ENCODE results near the gene GDE1. TPM values are rescaled to one million over a fixed set of nuclear protein-coding genes. Genes with fewer than 3 reads are reported as not detected.

Gene GDE1
- total RNA-seq, 1 donor from 2014 or later, result 33.4 TPM

DNA sequence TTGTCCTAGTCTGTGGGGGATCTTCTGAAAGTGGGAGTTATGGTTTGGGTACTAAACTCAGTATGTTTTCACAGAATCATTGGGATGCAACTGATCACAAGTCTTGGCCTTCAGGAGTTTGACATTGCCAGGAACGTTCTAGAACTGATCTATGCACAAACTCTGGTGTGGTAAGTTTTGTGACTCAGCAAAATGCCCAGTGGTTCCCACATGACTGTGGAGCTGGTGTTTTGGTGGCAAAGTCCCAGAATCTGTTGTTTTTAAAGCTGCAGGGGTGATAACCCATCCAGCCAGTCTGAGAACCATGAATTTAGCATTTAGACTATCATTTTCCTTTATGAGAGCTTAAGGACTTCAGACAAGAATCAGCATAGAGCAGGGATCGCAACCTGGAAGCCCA, 40.6 kb downstream of the GDE1 start:
- Histone ChIP-seq H3K9me3 (ENCODE audit: control insufficient read depth in 3 of 3, low read length in 3 of 3) (no peaks in the 10 kb centered on the region), H3K4me3 (ENCODE audit: low read length in 3 of 3) (no peak overlapping the region), H3K27me3 (ENCODE audit: control insufficient read depth in 3 of 3, insufficient read depth in 3 of 3, low read length in 3 of 3) (no peaks in the 10 kb centered on the region), H3K4me1 (ENCODE audit: control insufficient read depth in 3 of 3, insufficient read depth in 3 of 3, low read length in 3 of 3) (no peaks in the 10 kb centered on the region), H3K36me3 (ENCODE audit: control insufficient read depth in 3 of 3, insufficient read depth in 3 of 3, low read length in 3 of 3) (no peaks in the 10 kb centered on the region), H3K9ac (ENCODE audit: low read depth in 1 of 3, low read length in 3 of 3) (no peak overlapping the region), H3K27ac (ENCODE audit: low read depth, low read length) (no peak overlapping the region)

- no peaks in the 10 kb centered on the region for H3K27me3 ChIP-seq (ENCODE audit: control insufficient read depth in 3 of 3, insufficient read depth in 3 of 3, low read length in 3 of 3)
- no peak overlapping the region for H3K4me3 ChIP-seq (ENCODE audit: low read length in 3 of 3)
- H3K9ac ChIP-seq (ENCODE audit: low read depth in 1 of 3, low read length in 3 of 3), result no peak overlapping the region
- no peak overlapping the region for H3K27ac ChIP-seq (ENCODE audit: low read depth, low read length)
- no peaks in the 10 kb centered on the region for H3K9me3 ChIP-seq (ENCODE audit: control insufficient read depth in 3 of 3, low read length in 3 of 3)
- no peaks in the 10 kb centered on the region for H3K4me1 ChIP-seq (ENCODE audit: control insufficient read depth in 3 of 3, insufficient read depth in 3 of 3, low read length in 3 of 3)
- H3K36me3 ChIP-seq (ENCODE audit: control insufficient read depth in 3 of 3, insufficient read depth in 3 of 3, low read length in 3 of 3), result no peaks in the 10 kb centered on the region
Observed at GRCh38 chr16:19479302-19479721, 42.6 kb downstream of the GDE1 start.

DNA sequence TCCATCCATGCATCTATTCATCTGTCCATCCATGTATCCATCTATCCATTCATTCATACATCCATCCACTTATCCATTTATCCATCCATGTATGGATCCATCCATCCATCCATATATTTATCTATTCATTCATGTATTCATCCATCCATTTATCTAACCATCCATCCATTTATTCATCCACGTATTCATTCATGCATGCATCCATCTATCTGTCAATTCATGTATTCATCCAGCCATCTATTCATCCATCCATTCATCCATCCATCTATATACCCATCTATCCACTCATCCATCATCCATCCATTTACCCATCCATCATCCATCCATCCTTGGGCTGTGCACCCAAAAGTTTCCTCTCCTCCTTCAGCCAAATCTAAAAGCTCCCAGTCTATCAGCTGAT, 43.4 kb downstream of the GDE1 start:
- Histone ChIP-seq H3K9me3 (ENCODE audit: control insufficient read depth in 3 of 3, low read length in 3 of 3) (no peaks in the 10 kb centered on the region), H3K36me3 (ENCODE audit: control insufficient read depth in 3 of 3, insufficient read depth in 3 of 3, low read length in 3 of 3) (no peaks in the 10 kb centered on the region), H3K4me1 (ENCODE audit: control insufficient read depth in 3 of 3, insufficient read depth in 3 of 3, low read length in 3 of 3) (no peaks in the 10 kb centered on the region), H3K9ac (ENCODE audit: low read depth in 1 of 3, low read length in 3 of 3) (no peak overlapping the region), H3K27me3 (ENCODE audit: control insufficient read depth in 3 of 3, insufficient read depth in 3 of 3, low read length in 3 of 3) (no peaks in the 10 kb centered on the region), H3K27ac (ENCODE audit: low read depth, low read length) (no peak overlapping the region), H3K4me3 (ENCODE audit: low read length in 3 of 3) (no peak overlapping the region)

DNA sequence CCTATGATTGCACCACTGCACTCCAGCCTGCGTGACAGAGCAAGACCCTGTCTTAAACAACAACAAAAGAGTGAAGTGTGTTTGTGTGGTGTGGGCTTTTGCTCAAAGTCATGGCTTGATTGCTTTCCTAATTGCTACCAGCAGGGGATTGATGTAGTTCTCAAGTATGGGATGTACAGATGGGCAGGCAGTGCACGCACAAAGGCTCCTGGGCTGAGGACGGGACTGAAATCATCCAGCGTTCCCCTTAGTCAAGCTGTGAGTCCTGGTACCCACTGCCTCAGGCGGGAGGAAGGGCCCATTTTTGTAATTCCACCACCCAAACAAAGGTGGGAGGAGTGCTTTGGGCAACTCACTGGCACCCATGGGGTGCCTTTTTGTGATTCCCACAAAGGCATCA, 47.3 kb downstream of the GDE1 start:
- Histone ChIP-seq H3K4me1 (ENCODE audit: control insufficient read depth in 3 of 3, insufficient read depth in 3 of 3, low read length in 3 of 3) (no peaks in the 10 kb centered on the region), H3K9me3 (ENCODE audit: control insufficient read depth in 3 of 3, low read length in 3 of 3) (no peaks in the 10 kb centered on the region), H3K4me3 (ENCODE audit: low read length in 3 of 3) (no peak overlapping the region), H3K27me3 (ENCODE audit: control insufficient read depth in 3 of 3, insufficient read depth in 3 of 3, low read length in 3 of 3) (peaks cover 0 to 3% (median 0%) of the 10 kb centered on the region in 3 donors), H3K36me3 (ENCODE audit: control insufficient read depth in 3 of 3, insufficient read depth in 3 of 3, low read length in 3 of 3) (no peaks in the 10 kb centered on the region), H3K27ac (ENCODE audit: low read depth, low read length) (no peak overlapping the region), H3K9ac (ENCODE audit: low read depth in 1 of 3, low read length in 3 of 3) (no peak overlapping the region)

GRCh38 chr16:19472482-19472881, 49.4 kb downstream of the GDE1 start:
- no peaks in the 10 kb centered on the region for H3K4me1 ChIP-seq (ENCODE audit: control insufficient read depth in 3 of 3, insufficient read depth in 3 of 3, low read length in 3 of 3)
- no peak overlapping the region for H3K9ac ChIP-seq (ENCODE audit: low read depth in 1 of 3, low read length in 3 of 3)
- H3K27ac ChIP-seq (ENCODE audit: low read depth, low read length), result no peak overlapping the region
- H3K4me3 ChIP-seq (ENCODE audit: low read length in 3 of 3), result no peak overlapping the region
- H3K36me3 ChIP-seq (ENCODE audit: control insufficient read depth in 3 of 3, insufficient read depth in 3 of 3, low read length in 3 of 3), result no peaks in the 10 kb centered on the region
- H3K27me3 ChIP-seq (ENCODE audit: control insufficient read depth in 3 of 3, insufficient read depth in 3 of 3, low read length in 3 of 3), result peaks cover 0 to 3% (median 0%) of the 10 kb centered on the region in 3 donors
- H3K9me3 ChIP-seq (ENCODE audit: control insufficient read depth in 3 of 3, low read length in 3 of 3), result peaks cover 0 to 4% (median 0%) of the 10 kb centered on the region in 3 donors

DNA sequence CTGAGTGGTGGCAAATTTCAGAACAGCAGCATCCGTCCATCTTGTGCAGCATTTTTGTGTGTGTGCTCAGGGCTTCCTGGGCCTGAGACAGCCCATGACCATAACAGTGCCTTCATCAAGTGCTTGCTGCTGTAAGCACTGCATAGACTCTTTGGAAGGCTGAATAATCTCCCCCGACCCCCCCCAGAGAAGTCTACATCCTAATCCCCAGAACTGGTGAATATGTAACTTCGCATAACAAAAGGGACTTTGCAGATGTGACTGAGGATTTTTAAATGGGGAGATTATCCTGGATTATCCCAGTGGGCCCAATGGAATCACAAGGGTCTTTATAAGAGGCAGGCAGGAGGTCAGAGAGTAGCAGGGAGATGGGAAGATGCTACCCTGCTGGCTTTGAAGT, 53.6 kb downstream of the GDE1 start:
- Histone ChIP-seq H3K27ac (ENCODE audit: low read depth, low read length) (no peak overlapping the region), H3K4me1 (ENCODE audit: control insufficient read depth in 3 of 3, insufficient read depth in 3 of 3, low read length in 3 of 3) (no peaks in the 10 kb centered on the region), H3K9ac (ENCODE audit: low read depth in 1 of 3, low read length in 3 of 3) (no peak overlapping the region), H3K27me3 (ENCODE audit: control insufficient read depth in 3 of 3, insufficient read depth in 3 of 3, low read length in 3 of 3) (peaks cover 0 to under 1% (median 0%) of the 10 kb centered on the region in 3 donors), H3K36me3 (ENCODE audit: control insufficient read depth in 3 of 3, insufficient read depth in 3 of 3, low read length in 3 of 3) (no peaks in the 10 kb centered on the region), H3K4me3 (ENCODE audit: low read length in 3 of 3) (no peak overlapping the region), H3K9me3 (ENCODE audit: control insufficient read depth in 3 of 3, low read length in 3 of 3) (peaks cover 0 to 4% (median 0%) of the 10 kb centered on the region in 3 donors)

DNA sequence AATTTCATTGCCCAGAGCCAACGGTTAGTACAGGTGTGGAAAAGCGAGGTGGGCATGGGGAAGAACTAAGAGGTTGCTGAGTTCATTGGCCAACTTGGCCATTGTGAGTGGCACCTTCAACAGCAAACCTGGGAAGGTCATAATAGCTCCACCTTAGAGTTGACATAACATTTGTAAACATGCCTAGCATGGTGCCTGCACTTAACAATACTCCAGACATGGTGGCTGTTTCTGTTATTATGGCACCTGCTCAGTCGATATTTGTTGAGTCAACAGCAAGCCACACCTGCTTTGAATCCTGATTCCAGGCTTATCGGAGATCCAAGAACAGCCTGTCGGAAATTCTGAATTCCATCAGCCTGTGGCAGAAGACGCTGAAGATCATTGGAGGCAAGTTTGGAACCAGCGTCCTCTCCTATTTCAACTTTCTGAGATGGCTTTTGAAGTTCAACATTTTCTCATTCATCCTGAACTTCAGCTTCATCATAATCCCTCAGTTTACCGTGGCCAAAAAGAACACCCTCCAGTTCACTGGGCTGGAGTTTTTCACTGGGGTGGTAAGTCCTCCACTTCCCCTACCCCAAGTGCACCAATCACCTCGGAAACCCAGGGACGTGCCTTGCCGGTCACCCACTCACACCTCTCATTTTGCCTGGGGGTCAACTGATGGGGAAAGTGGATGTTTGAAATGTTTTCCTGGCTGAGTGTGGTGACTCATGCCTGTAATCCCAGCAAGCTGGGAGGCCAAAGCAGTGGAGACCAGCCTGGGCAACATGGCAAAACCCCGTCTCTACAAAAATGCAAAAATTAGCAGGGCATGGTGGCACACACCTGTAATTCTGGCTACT, 58.2 kb downstream of the GDE1 start:
- H3K9me3 ChIP-seq (ENCODE audit: control insufficient read depth in 3 of 3, low read length in 3 of 3), result peaks cover 0 to 4% (median 0%) of the 10 kb centered on the region in 3 donors
- H3K4me3 ChIP-seq (ENCODE audit: low read length in 3 of 3), result no peak overlapping the region
- H3K4me1 ChIP-seq (ENCODE audit: control insufficient read depth in 3 of 3, insufficient read depth in 3 of 3, low read length in 3 of 3), result no peaks in the 10 kb centered on the region
- no peaks in the 10 kb centered on the region for H3K27me3 ChIP-seq (ENCODE audit: control insufficient read depth in 3 of 3, insufficient read depth in 3 of 3, low read length in 3 of 3)
- H3K9ac ChIP-seq (ENCODE audit: low read depth in 1 of 3, low read length in 3 of 3), result no peak overlapping the region
- H3K36me3 ChIP-seq (ENCODE audit: control insufficient read depth in 3 of 3, insufficient read depth in 3 of 3, low read length in 3 of 3), result no peaks in the 10 kb centered on the region
- H3K27ac ChIP-seq (ENCODE audit: low read depth, low read length), result no peak overlapping the region

DNA sequence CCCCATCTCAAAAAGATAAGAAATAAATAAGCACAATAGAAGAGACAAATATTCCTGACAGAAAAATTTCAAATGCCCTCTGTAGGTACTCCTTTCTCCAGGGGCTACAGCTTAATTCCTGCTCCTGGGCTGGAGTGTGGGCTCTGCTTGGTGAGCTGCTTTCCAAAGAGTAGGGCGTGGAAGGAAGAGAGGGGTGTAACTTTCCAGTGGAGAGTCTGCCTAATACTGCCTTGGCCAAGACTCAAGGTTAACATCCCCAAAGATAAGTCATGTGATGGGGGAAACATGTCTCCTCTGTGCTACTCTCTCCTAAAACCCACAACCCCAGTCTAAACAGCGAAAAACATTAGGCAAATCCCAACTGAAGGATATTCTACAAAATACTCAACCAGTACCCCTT, 61.5 kb downstream of the GDE1 start:
- Histone ChIP-seq H3K36me3 (ENCODE audit: control insufficient read depth in 3 of 3, insufficient read depth in 3 of 3, low read length in 3 of 3) (no peaks in the 10 kb centered on the region), H3K4me3 (ENCODE audit: low read length in 3 of 3) (no peak overlapping the region), H3K27ac (ENCODE audit: low read depth, low read length) (no peak overlapping the region), H3K4me1 (ENCODE audit: control insufficient read depth in 3 of 3, insufficient read depth in 3 of 3, low read length in 3 of 3) (no peaks in the 10 kb centered on the region), H3K9ac (ENCODE audit: low read depth in 1 of 3, low read length in 3 of 3) (no peak overlapping the region), H3K27me3 (ENCODE audit: control insufficient read depth in 3 of 3, insufficient read depth in 3 of 3, low read length in 3 of 3) (no peaks in the 10 kb centered on the region), H3K9me3 (ENCODE audit: control insufficient read depth in 3 of 3, low read length in 3 of 3) (no peaks in the 10 kb centered on the region)

- Histone ChIP-seq H3K9me3 (ENCODE audit: control insufficient read depth in 3 of 3, low read length in 3 of 3) (no peaks in the 10 kb centered on the region), H3K4me3 (ENCODE audit: low read length in 3 of 3) (no peak overlapping the region), H3K27ac (ENCODE audit: low read depth, low read length) (no peak overlapping the region), H3K36me3 (ENCODE audit: control insufficient read depth in 3 of 3, insufficient read depth in 3 of 3, low read length in 3 of 3) (no peaks in the 10 kb centered on the region), H3K4me1 (ENCODE audit: control insufficient read depth in 3 of 3, insufficient read depth in 3 of 3, low read length in 3 of 3) (no peaks in the 10 kb centered on the region), H3K27me3 (ENCODE audit: control insufficient read depth in 3 of 3, insufficient read depth in 3 of 3, low read length in 3 of 3) (no peaks in the 10 kb centered on the region), H3K9ac (ENCODE audit: low read depth in 1 of 3, low read length in 3 of 3) (no peak overlapping the region)
Observed at GRCh38 chr16:19458722-19459379, 63.0 kb downstream of the GDE1 start.
